Activated CD4-positive, CD25-positive, alpha-beta regulatory T cell treated with anti-CD3 and anti-CD28 coated beads, Interleukin-2, amount 50 U/mL, for 16 hours (primary cell): Measurements from ENCODE around the gene TYSND1.
A peak's percentile ranks its signal among the peaks of the same experiment; 100 is the strongest.
"Not testable (repeated sequence)": the region's sequence is repeated elsewhere in the genome, so short reads cannot be mapped to it uniquely, and the experiment has no call there.

ENCODE experiments used
- DNase-seq: peaks from one replicate; pipeline ENCODE4 v3.0.0-alpha.2; 2020; ENCODE audit warnings: low read depth, low spot score

Gene TYSND1

DNA sequence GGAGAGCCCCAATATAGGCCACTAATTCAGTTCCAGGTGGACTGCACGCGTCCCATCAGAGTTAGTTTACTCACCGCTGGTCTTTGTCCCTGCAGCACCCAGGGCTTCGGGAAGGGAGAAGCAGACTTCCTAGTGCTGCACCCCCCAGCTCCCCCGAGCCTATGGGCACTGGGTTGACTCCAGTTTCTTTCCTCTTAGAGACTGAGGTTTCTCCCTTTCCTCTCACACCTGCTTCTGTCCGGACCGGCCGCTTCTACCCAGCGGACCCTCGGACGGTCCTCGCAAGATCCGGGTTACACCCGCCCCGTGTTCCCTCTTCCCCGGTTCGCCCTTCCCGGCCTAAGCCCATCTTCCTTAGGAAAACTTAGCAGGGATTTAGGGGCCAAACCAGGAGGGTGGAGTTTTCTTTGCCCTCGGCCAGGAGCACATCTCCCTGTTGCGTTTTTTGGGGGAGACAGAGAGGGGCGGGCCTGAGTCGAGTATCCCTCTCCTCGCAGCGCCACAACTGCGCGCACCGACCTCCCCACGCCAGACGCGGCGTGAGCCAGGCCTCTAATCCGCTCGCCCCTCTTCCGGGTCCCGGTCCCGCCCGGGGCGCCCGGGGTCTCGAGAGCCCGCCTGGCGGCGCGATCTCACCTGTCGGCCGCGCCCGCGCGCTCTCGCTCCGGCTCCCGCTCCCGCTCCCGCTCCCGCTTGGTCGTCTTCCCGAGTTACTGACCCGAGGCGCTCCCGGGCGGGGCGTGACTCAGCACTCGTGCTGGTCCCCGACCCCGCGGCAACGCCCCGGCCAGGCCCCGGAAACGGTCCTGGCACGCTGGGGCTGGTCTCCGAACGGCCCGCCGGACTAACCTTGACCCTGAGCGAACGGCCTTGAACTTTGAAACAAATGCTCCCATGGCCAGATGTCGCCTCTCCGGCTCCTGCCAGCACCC is 14.1 kb downstream of the TYSND1 start, which contains the start of gene AIFM2:
Gene AIFM2, minus strand, starts transcription at position 728 of the 932 bp plus-strand sequence. CDS start 8,741 bp downstream, outside the sequence.
- DNase-seq: no peak

DNA sequence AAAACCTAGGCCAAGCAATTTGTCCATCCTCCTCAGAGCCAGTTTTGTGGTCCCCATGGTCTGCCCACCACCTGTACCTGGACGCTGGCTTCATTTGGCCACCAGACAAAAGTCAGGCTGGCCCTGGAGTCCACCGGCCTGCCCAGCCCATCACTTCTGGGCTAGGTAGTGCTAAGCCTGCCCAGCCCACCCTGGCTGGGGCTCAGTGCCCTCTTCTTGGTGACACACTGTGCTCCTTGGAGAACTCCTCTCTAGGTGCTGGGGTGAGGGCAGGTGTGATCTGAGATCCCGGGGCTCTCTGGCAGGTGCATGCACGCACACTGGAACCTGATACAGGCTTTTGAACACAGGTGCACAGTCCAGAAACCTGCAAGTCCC is 15.0 kb downstream of the TYSND1 start:
- no peak for DNase-seq

DNA sequence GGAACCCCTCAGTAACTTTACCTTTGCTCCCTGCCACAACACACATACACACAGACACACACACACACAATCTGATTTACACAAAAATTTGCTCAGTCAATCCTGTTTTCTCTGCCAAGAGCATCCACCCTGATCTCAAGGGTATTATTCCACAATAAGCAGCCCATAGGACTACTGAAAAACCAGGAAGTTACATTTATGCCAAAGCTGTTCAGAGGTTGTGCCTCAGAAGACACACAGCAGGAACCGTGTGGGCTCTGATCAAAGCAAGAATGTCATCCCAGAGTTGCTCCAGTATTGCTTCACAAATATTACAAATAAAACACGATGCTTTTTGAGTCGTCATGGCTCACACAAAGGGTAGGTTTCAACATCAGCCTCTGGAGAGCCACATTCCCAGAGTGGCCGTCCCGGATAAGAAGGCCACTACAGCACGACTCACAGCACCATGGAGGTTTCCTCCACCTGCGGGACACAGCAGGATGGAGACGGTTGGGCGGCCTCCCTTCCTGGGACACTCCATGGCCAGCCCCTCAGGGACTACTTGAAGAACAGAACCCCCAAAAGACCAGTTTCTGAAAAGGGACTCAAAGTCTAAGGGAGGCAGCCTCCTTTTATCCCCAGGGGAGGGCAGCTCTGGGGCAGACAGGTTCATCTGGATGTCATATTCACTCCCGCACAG is 15.5 kb downstream of the TYSND1 start:
- no peak for DNase-seq

DNA sequence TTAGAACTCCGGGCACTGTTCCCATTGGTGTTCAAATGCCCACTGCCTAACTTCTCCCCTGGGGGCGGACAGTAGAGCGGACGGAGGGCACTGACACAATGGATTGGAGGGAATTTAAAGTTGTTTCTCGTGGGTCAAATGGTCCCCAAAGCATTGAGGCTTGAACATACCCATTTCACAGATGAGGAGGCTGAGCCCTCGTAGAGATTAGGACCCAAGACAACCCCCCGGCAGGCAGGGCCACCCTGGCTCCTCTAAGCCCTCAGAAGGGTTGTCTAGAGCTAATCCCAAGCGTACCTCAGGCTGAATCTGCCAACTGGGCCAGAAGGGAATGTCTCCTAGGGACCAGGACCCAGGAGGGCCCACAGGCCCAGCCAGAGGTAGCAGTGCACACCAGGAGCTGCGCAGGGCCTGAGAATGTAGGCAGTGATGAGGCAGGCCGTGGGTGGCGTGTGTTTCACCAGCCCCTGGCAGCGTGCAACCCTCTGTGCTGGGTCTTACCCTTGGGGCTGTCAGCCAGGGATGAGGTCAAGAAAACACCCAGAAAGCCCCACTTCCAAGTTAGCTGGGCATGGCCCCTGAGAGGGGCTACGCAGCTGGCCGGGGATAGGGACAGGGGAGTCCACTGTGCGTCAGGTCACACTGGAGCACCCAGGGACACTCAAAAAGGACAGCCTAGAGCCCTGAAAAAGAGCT is 19.7 kb downstream of the TYSND1 start:
- no peak for DNase-seq

DNA sequence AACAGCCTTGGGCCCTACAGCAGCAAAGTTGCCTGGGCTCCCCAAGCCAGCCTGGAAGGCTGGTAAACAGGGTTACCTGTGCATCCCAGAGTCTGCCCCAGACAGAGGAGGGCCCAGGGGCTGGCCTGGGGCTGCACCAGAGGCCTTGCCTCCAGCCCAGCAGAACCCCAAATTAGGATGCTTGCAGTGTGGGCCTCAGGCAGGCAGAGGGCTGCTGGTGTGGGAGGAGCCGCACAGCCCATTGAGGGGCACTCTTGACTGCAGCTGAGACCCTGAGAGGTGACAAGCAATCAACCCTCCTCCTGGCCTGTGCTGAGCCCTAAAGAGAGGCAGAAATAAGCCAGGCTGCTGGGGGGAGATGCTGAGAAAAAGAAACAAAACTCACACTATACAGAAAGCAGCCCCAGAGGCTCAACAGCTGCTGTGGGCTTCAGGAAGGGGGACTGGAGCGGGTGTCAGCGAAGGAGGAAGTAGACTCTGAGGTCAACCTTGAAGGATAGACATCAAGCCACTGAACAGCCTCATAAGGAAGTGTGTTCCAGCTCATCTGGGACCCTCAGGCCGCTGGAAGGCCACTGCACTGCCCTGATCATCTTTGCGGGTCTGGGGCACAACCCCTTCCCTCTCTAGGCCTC is 20.5 kb downstream of the TYSND1 start:
- no peak for DNase-seq

DNA sequence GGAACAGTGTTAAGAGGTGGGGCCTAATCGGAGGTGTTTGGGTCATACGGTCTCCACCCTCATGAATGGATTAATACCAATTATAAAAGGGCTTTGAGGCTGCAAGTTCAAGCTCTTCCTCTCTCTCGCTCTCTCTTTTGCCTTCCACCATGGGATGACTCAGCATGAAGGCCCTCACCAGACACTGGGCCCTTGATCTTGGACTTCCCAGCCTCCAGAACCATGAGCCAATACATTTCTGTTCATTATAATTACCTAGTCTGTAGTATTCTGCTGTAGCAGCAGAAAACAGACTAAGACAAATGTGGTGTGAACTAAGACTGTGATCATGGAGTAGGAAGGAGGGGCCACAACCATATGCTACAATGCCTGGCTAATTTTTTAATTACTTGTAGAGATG is 21.6 kb downstream of the TYSND1 start:
- no peak for DNase-seq

DNA sequence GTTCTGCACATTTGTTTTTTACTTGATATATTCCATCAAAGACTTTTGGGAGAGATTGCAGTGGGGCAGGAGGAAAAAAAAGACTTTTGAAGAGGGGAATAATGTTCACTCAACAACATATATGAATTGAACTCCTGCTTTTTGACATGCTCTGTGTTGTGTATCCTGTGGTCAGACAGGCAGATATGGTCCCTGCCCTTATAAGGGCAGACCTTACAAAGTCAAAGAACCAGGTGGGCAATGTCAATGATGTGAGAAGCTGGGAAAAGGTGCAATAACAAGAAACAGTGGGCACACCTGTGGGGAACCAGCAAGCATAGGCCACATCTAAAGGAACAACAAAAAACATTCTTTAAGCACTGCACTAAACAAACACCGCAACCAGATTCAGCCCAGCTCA is 22.1 kb downstream of the TYSND1 start:
- DNase-seq: no peak

DNA sequence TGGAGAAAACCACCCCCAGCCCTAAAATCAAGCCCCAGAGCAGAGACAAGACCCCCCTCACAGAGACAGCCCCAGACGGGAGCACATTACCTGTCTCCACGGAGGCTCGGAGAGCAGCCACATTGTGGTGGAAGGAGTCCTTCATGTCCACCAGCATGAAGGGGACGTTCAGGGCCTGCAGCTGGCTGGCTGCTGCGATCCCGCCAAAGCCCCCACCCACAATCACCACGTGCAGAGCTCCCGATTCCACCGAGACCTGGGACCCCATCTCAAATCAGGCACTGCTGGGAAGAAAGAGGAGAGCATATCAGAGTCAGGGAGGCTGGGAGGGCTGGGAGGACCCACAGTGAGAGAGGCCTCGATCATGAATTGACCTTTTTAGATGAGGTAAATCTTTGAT is 22.7 kb downstream of the TYSND1 start:
- DNase-seq: no peak

DNA sequence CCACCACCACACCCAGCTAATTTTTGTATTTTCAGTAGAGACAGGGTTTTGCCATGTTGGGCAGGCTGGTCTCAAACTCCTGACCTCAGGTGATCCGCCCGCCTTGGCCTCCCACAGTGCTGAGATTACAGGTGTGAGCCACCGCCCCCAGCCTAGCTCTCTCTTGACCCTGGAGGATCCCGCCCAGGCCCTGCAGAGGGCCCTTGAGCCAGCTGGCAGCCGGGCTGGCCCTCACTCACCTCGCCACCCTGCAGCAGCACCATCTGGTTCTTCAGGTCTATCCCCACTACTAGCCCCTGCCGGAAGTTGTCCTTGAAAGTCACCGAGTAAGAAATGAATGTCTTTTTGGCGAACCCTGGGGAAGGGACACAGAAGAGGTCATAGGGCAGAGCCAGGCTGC is 23.3 kb downstream of the TYSND1 start:
- DNase-seq: not testable (repeated sequence)

DNA sequence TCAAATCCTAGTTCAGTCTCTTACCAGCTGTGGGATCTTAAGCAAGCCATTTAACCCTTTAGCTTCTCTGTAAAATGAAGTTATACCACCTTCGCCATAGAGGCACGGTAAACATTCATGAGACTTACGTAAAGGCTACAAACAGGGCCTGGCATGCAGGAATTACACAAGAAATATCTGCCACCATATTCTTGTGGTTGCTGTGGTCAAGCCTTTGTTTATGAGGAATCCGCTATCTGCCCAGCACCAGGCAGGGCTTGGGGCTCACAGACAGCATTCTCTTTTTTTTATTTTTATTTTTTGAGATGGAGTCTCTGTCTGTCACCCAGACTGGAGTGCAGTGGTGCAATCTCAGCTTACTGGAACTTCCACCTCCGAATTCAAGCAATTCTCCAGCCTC is 23.8 kb downstream of the TYSND1 start:
- no peak for DNase-seq

DNA sequence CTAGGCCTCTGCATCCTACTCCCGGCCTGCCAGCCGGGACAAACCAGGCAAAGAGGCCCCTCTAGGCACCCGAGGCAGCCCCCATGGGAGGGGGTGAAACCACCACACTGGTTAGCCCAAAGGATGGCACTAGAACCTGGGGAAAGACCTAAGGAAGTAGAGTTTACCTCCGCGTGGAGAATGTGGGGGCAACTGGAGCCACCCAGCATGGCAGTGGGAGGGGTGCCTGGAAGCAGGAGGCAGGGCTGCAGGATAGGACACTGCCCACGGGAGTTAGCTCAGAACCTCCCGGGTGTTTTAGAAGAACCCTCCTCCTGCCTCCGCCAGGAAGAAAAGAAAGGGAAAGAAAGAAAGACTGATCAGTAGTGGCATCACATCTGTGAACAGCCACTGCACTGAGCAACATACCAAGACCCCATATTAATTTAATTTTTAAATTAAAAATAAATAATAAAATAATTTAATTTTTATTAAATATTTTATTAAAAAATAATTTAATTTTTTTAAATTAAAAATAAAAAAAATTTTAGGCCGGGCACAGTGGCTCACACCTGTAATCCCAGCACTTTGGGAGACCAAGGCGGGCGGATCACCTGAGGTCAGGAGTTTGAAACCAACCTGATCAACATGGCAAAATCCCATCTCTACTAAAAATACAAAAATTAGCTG is 25.1 kb downstream of the TYSND1 start:
- no peak for DNase-seq

DNA sequence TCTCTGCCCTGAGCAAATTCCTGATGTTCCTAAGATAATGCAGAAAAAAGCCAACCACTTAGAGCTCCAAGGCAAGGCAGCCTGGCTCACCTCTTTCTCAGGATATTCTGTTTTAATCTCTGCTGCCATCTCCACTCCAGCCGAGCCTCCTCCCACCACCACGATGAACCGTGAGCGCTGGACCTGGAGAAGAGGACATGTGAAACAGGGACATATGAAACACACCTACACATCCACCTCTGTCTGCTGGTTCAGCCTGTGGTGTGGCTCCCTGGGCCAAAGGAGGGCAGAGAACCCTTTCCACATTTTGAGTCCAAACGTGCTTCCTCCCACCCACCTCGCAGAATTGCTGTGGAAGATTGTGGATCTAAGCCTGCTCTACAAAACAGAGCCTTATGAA is 26.1 kb downstream of the TYSND1 start:
- DNase-seq: no peak

DNA sequence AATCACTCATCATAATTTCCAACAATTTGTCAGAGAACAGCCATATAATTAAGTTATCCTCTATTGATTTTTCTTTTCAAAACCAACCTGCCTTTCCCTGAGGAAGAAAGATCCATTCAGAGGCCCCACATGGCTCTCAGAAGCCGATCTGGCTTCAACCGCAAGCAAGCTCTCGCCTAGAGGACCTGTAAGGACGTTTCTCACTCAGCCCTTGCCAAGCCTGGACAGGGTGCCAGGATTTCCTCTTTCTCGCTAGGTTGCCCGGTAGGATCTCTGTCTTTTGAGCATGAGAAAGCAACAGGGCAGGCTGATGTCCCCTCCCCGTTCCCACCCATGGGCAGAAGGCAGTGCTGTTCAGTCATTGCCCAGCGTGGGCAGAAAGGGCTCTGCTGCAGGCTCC is 26.9 kb downstream of the TYSND1 start:
- DNase-seq: no peak

DNA sequence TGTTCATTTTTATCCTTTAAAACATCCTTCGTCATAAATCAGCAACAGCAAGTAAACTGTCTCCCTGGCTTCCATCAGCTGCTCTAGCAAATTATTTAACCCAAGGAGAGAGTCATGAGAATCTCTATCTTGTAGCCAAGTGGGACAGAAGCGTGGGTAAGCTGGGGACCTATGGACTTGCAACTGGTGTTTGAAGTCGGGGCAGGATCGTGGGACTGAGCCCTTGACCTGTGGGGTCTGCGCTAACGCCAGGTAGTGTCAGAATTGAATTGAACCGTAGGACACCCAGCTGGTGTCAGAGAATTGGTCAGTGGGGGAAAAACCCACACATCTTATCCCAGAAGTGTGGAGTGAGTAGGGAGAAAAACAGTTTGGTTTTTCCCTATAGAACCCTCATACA is 27.3 kb downstream of the TYSND1 start:
- no peak for DNase-seq

DNA sequence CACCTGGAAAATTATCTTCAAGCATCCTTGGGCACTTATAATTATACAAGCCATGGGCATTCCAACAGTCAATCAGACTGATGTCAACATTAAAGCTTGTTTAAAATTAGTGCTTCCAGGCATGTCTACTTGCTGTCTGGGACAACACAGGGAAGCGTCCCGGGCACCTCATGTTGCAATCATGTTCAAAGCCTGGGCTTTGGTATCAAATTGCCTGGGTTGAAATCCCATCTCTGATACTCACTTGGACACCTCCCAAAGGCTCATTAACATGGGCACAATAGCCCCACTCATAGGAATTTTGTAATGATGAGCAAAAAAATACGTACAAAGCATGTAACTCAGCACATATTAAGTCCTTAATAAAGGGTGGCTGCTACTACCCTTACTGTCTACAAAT is 28.3 kb downstream of the TYSND1 start:
- DNase-seq: no peak

DNA sequence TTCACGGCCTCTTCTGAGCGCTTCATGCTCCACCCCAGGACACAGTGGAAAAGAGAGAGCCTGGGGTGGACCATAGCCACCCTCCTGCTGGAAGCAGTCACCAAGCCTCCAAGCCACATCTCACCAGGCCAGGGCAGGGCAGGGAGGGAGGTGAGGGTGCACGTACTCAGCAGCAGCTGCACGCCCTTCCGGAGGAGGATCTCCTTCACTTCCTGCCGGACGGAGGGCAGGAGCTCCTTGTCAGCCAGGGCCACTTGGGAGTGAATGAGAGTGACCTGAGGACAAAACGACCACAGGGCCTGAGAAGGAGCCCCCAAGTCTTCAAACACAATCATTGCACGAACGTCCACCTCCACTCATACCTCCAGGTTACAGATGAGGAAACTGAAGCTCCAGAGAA is 28.9 kb downstream of the TYSND1 start:
- no peak for DNase-seq

DNA sequence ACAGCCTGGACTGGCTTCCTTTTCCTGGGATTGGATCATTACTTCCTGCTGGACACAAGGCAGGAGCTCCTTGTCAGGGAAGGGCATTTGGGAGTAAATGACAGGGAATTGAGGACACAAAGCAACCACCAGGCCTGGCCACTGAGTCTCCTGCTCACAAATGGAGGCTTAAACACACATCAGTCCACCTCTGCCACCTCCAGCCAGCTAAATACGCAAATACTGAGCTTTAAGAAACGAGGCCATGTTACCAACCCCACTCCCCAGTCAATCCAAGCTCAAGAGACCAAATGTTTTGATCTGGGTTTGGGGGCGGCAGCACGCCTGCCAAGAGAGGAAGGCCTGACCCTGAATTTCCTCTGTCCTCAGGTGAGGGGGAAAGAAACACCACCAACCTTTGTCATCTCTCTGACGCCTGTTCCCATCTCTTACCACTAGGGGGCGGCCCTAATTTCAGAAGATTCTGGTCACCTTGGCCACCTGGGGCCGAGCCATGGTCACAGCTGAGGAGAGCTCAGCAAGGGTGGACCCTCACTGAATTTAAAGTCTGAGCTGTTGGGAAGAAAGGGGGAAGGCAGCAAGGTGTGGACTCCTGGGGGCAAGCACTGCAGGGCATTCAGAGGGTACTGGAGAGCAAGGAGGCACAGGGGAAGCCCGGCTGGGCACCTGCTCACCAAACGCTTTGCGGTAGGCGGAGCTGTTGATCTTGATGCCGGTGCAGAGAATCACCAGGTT is 30.4 kb downstream of the TYSND1 start:
- DNase-seq: peak; percentile 32

DNA sequence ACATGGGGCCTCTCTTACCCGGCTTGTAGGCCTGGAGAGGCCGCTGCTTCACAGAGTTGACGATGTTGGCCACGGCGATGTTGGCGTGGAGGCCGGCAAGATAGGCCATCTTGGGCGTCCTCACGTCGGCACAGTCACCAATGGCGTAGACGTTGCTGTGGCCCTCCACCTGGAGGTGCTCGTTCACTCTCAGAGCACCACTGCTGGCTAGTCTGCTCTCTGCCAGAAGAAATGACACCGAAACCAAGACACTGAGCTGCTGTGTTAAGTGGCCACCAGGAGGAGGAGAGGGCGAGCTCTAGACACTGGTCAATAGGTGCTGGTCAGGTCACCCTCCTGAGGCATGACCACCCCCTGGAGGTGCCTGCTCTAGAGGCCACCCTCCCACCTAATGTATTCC is 31.6 kb downstream of the TYSND1 start:
- DNase-seq: no peak

DNA sequence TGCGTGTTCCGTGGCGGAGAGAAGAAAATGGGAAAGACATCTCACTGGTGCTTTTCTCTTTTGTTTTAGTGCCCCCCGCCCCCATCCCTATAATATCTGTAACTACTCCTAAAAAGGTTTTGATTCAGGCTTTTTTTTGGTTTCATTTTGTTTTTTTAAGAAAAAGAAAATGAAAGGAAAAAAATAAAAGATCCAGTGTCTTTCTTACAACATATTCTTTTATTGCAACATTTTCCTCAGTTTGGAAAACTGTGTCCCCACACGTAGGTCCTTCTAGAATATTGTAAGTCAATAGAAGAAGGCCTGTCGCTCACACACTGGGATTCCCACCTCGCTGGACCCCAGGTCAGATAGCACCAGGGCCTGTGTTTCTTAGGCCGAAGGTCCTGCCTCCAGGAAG is 34.4 kb downstream of the TYSND1 start:
- no peak for DNase-seq

DNA sequence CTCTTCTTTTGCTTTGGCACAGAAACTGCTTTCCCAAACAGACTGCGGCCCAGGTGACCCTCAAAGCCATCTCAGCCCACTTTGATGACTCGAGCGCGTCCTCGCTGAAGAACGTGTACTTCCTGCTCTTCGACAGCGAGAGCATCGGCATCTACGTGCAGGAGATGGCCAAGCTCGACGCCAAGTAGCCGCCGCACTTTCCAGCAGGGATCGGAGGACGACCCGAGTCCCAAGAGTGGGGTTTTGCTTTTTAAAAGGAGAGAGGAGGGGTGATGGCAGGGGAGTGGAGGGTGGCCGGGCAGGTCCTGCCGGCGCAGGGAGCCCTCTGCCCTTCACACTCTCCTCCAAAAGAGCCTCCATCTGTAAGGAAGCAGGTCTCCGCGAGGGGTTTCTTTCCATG is 35.0 kb downstream of the TYSND1 start:
- no peak for DNase-seq
